CD4-positive, alpha-beta memory T cell (primary cell): ENCODE data around the gene NHERF1. TPM values are rescaled to one million over a fixed set of nuclear protein-coding genes. Genes with fewer than 3 reads are reported as not detected.

Experiments used
- CTCF ChIA-PET: fragments of 350-600 bp; sonication (Branson Sonifier 250); formaldehyde crosslinking; loops from one replicate; lab custom pipeline; 2021; ENCODE audit warnings: inconsistent platforms; ENCODE audit not compliant: partially characterized antibody; lab: Charles Lee
- POLR2A ChIA-PET: fragments of 350-600 bp; sonication (Branson Sonifier 250); formaldehyde crosslinking; loops from one replicate; lab custom pipeline; 2021; ENCODE audit not compliant: partially characterized antibody; lab: Charles Lee
- DNase-seq, 5 donors: peaks; one replicate each; pipeline versions ENCODE4 v3.0.0 to v3.0.0-alpha.2; 2020 to 2022; ENCODE audit warnings: mixed read lengths in 1 of 5
- H3K27ac ChIP-seq: one replicate; pipeline ENCODE4 v1.7.0; 2013; ENCODE audit warnings: low read depth, low read length
- H3K27me3 ChIP-seq: 2 replicates; pipeline ENCODE4 v1.7.0; 2013; ENCODE audit warnings: mild to moderate bottlenecking, low read length, moderate library complexity; ENCODE audit not compliant: insufficient read depth
- H3K36me3 ChIP-seq: 2 replicates; pipeline ENCODE4 v1.7.0; 2013; ENCODE audit warnings: mild to moderate bottlenecking, low read length, moderate library complexity; ENCODE audit not compliant: insufficient read depth
- H3K4me1 ChIP-seq: 2 replicates; pipeline ENCODE4 v1.7.0; 2013; ENCODE audit warnings: mild to moderate bottlenecking, low read length, moderate library complexity; ENCODE audit not compliant: insufficient read depth
- H3K4me3 ChIP-seq, 2 donors: one replicate each; pipeline ENCODE4 v1.7.0; 2013; ENCODE audit warnings: low read length in 2 of 2, mild to moderate bottlenecking in 1 of 2
- H3K9me3 ChIP-seq, 2 donors: one replicate each; pipeline ENCODE4 v1.7.0; 2013; ENCODE audit warnings: low read length in 2 of 2, control low read depth in 1 of 2; ENCODE audit not compliant: control insufficient read depth in 1 of 2
- H3K27ac Mint-ChIP-seq, 7 donors: one replicate each; pipeline ENCODE4 v1.8.0; 2020 to 2021; ENCODE audit warnings: mixed read lengths in 7 of 7, mild to moderate bottlenecking in 6 of 7, inconsistent platforms in 3 of 7, moderate library complexity in 3 of 7
- H3K27me3 Mint-ChIP-seq, 2 donors: one replicate each; pipeline ENCODE4 v1.8.0; 2020 to 2021; ENCODE audit warnings: mixed read lengths in 2 of 2
- H3K36me3 Mint-ChIP-seq, 2 donors: one replicate each; pipeline ENCODE4 v1.8.0; 2020 to 2021; ENCODE audit warnings: mixed read lengths in 2 of 2, inconsistent platforms in 1 of 2, mild to moderate bottlenecking in 1 of 2
- H3K4me1 Mint-ChIP-seq, 4 donors: one replicate each; pipeline ENCODE4 v1.8.0; 2020 to 2021; ENCODE audit warnings: mixed read lengths in 4 of 4, mild to moderate bottlenecking in 1 of 4
- H3K4me3 Mint-ChIP-seq, 8 donors: one replicate each; pipeline ENCODE4 v1.8.0; 2020 to 2021; ENCODE audit warnings: mixed read lengths in 8 of 8, mild to moderate bottlenecking in 7 of 8, moderate library complexity in 6 of 8, inconsistent platforms in 3 of 8
- H3K9me3 Mint-ChIP-seq, 8 donors: one replicate each; pipeline ENCODE4 v1.8.0; 2020 to 2021; ENCODE audit warnings: mixed read lengths in 8 of 8, mild to moderate bottlenecking in 5 of 8, inconsistent platforms in 3 of 8, moderate library complexity in 1 of 8
- intact Hi-C: fragments of 100-400 bp; cut with micrococcal nuclease; formaldehyde crosslinking; loops from one replicate; pipeline ENCODE4 v1.15.1; 2023
- polyA plus RNA-seq, 2 donors: library from polyadenylated mRNA; unstranded; fragments of 300-500 nt; fragmentation: Illumina TruSeq; gene quantifications; one replicate each; pipeline ENCODE4 v1.2.3, GENCODE V29; 2021
- total RNA-seq, 2 experiments: library from RNA; stranded (reverse); gene quantifications; one replicate each; pipeline ENCODE4 v1.2.3, GENCODE V29; 2021

The NHERF1 gene
- total and polyA plus RNA-seq, 4 experiments from 2014 or later, result 202 to 448 (median 267) TPM

- Histone ChIP-seq H3K27me3 (no peaks in the 10 kb centered on the region), H3K4me1 (peaks cover 68% of the 10 kb centered on the region), H3K9me3 (no peaks in the 10 kb centered on the region), H3K4me3 (no peak overlapping the region), H3K36me3 (peaks cover 44% of the 10 kb centered on the region), H3K27ac (no peak overlapping the region)
- H3K27ac Mint-ChIP-seq, result peak overlapping the region in 2 of 7 donors; percentile 79 to 93
- peak in 1 of 5 donors; percentile 2 for DNase-seq
- no peak overlapping the region for H3K4me3 Mint-ChIP-seq
- CTCF ChIA-PET, result interaction anchor here (1.1 to 9.0 kb wide), 7 partner anchors 8 to 104 kb away, joined by 3 to 74 read pairs (median 11); partner anchors contain the start of gene RAB37
- peaks cover 16 to 38% of the 10 kb centered on the region in 2 donors for H3K36me3 Mint-ChIP-seq
- POLR2A ChIA-PET, result interaction anchor here (0.9 to 20.4 kb wide), 3 partner anchors 12 to 24 kb away, joined by 4 to 489 read pairs (median 217); partner anchors contain the start of genes NAT9, NHERF1 and RAB37
- intact Hi-C loops, result no loop called here
- H3K9me3 Mint-ChIP-seq, result no peaks in the 10 kb centered on the region
- H3K4me1 Mint-ChIP-seq, result peaks cover 33 to 68% (median 46%) of the 10 kb centered on the region in 4 donors
- H3K27me3 Mint-ChIP-seq, result no peaks in the 10 kb centered on the region
Measured at GRCh38 chr17:74761931-74762330, 13.5 kb downstream of the NHERF1 start.

DNA sequence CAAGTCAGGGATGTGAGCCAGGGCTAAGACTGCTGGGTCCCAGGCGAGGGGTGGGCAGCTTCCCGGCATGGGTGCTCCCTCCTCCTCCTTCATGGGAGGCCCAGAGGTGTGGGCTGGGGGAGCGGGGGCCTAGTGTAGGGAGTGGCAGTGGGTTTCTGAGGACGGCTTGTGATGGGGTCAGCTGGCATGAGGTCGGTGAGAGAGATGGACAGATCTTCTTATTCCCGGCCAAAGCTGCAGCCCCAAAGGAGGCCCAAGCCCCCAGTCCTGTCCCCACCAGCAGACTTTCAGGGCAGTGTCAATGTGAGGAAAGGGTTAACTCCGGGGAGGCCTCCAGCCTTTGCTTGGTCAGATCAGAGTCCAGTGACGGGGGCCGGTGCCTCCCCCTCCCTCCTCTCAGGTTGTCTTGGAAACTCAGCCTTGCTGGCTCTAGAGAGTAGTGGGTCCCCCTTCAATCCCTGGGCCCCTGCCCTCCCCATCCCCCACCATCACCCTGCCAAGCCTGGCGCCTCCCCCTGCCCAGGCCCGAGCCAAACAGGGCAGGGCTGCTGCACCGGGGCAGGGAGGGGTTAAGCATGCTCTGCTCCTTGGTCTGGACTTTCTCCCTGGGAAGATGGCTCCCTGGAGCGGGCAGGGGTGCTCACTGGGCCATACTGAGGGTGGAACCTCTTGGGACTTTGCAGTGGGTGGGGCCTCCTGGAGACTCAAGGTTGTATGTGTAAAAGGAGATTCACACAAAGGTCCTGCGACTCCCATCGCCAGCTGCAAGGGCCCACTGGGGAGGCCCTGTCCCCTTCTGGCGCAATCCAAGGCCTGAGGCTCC is 15.3 kb downstream of the NHERF1 start:
- peaks cover 49% of the 10 kb centered on the region for H3K4me1 ChIP-seq
- DNase-seq, result peak in 1 of 5 donors; percentile 9
- H3K27ac ChIP-seq, result no peak overlapping the region
- Mint-ChIP-seq H3K27ac (peak overlapping the region in 2 of 7 donors; percentile 9 to 74), H3K4me1 (peaks cover 26 to 59% (median 37%) of the 10 kb centered on the region in 4 donors), H3K36me3 (peaks cover 22 to 47% of the 10 kb centered on the region in 2 donors), H3K9me3 (no peaks in the 10 kb centered on the region), H3K27me3 (no peaks in the 10 kb centered on the region), H3K4me3 (no peak overlapping the region)
- ChIA-PET POLR2A (interaction anchor here (1.8 to 20.4 kb wide), 3 partner anchors 10 to 22 kb away, joined by 5 to 489 read pairs (median 217); partner anchors contain the start of genes NAT9 and NHERF1), CTCF (interaction anchor here (0.7 to 1.6 kb wide), 4 partner anchors 21 to 106 kb away, joined by 3 to 7 read pairs (median 4); no protein-coding TSS in a partner anchor)
- intact Hi-C loops, result no loop called here
- peaks cover 54% of the 10 kb centered on the region for H3K36me3 ChIP-seq
- no peaks in the 10 kb centered on the region for H3K9me3 ChIP-seq
- H3K4me3 ChIP-seq, result no peak overlapping the region
- no peaks in the 10 kb centered on the region for H3K27me3 ChIP-seq

DNA sequence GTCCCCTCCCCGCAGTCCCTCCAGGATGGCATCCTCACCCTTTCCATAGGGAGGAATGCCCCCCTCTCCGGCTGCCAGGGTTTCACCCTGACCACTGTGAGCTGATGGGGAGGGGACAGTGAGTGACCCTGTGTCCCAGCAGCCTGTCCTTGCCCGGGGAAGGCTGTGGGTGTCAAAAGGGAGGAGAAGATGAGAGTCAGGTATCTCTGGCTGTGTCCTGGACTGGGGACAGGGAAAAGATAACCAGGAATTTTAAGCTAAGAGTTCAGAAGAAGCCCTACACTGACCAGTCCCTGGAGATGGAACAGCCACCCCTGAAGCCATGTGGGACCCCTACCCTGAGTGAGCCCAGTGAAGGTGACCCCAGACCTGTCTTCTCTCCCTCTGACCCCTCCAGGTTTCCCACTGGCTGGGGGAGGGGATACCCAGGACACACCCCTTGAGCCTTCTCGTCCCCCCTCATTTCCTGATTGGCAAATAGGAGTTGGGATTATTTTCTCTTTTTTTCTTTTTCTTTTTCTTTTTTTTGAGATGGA is 16.4 kb downstream of the NHERF1 start:
- CTCF ChIA-PET, result interaction anchor here (0.7 to 1.2 kb wide), 4 partner anchors 15 to 107 kb away, joined by 3 to 7 read pairs (median 4); no protein-coding TSS in a partner anchor
- intact Hi-C loops, result no loop called here
- POLR2A ChIA-PET, result interaction anchor here (1.0 to 8.0 kb wide), 4 partner anchors 11 to 23 kb away, joined by 3 to 217 read pairs (median 6); partner anchors contain the start of genes NAT9 and NHERF1
- H3K4me1 Mint-ChIP-seq, result peaks cover 19 to 56% (median 33%) of the 10 kb centered on the region in 4 donors
- H3K4me3 Mint-ChIP-seq, result no peak overlapping the region
- Histone ChIP-seq H3K9me3 (no peaks in the 10 kb centered on the region), H3K27me3 (no peaks in the 10 kb centered on the region), H3K36me3 (peaks cover 62% of the 10 kb centered on the region), H3K4me1 (peaks cover 44% of the 10 kb centered on the region), H3K4me3 (no peak overlapping the region), H3K27ac (no peak overlapping the region)
- peak overlapping the region in 4 of 7 donors; percentile 17 to 82 (median 52) for H3K27ac Mint-ChIP-seq
- peaks cover 25 to 47% of the 10 kb centered on the region in 2 donors for H3K36me3 Mint-ChIP-seq
- H3K27me3 Mint-ChIP-seq, result no peaks in the 10 kb centered on the region
- DNase-seq, result peak in 1 of 5 donors; percentile 10
- H3K9me3 Mint-ChIP-seq, result peaks cover 0 to 2% (median 0%) of the 10 kb centered on the region in 8 donors

DNA sequence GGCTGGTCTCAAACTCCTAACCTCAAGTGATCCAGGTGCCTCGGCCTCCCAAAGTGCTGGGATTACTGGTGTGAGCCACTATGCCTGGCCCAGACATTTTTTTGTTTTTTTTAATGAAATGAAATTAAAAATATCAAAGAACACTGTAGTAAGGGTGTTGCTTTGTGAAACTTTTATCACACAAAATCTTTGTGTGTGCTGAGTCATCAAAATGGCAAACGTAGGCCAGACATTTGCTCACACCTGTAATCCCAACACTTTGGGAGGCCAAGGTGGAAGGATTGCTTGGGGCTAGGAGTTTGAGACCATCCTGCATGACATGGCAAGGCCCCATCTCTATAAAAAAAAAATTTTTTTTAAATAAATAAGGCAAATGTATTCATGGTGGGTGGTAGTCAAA is 18.0 kb downstream of the NHERF1 start:
- Histone ChIP-seq H3K27ac (no peak overlapping the region), H3K36me3 (peaks cover 72% of the 10 kb centered on the region), H3K9me3 (no peaks in the 10 kb centered on the region), H3K27me3 (no peaks in the 10 kb centered on the region), H3K4me1 (peaks cover 38% of the 10 kb centered on the region), H3K4me3 (no peak overlapping the region)
- Mint-ChIP-seq H3K36me3 (peaks cover 28 to 57% of the 10 kb centered on the region in 2 donors), H3K4me1 (peaks cover 17 to 53% (median 31%) of the 10 kb centered on the region in 4 donors), H3K27ac (peak overlapping the region in 3 of 7 donors; percentile 47 to 64 (median 52)), H3K4me3 (no peak overlapping the region), H3K27me3 (no peaks in the 10 kb centered on the region), H3K9me3 (peaks cover 0 to 2% (median 0%) of the 10 kb centered on the region in 8 donors)
- ChIA-PET POLR2A (interaction anchor here (1.1 to 17.0 kb wide), 4 partner anchors 10 to 107 kb away, joined by 3 to 489 read pairs (median 6); partner anchors contain the start of genes FDXR, NAT9 and NHERF1), CTCF (interaction anchor here (0.9 to 2.8 kb wide), 4 partner anchors 13 to 24 kb away, joined by 3 to 19 read pairs (median 5); no protein-coding TSS in a partner anchor)
- intact Hi-C loops, result no loop called here
- peak in 1 of 5 donors; percentile 7 for DNase-seq

DNA sequence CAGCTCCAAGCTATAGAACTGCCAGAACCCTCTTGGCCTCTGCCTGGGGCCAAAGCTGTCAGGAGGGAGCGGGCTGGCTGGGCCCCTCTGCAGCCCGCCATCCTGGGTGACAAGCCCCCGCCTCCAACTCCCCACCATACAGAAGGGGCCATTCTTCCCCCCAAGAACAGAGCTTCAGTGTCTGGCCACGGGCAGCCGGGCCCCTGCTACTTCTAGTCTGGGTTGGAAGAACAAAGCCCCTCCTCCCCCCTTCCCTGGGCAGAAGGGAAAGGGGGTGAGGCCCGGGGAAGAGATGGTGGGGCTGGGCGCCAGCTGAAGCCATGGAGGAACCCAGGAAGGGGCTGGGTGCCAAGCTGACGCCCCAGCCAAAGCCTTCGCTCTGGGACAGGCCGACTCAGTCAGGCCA is 18.7 kb downstream of the NHERF1 start:
- H3K4me3 ChIP-seq, result no peak overlapping the region
- POLR2A ChIA-PET, result interaction anchor here (1.1 to 17.0 kb wide), 4 partner anchors 9 to 106 kb away, joined by 3 to 489 read pairs (median 4); partner anchors contain the start of genes FDXR, NAT9 and NHERF1
- H3K36me3 ChIP-seq, result peaks cover 78% of the 10 kb centered on the region
- Mint-ChIP-seq H3K4me3 (no peak overlapping the region), H3K9me3 (peaks cover 0 to 2% (median 0%) of the 10 kb centered on the region in 8 donors), H3K36me3 (peaks cover 28 to 62% of the 10 kb centered on the region in 2 donors), H3K27ac (peak overlapping the region in 2 of 7 donors; percentile 64 to 81), H3K4me1 (peaks cover 16 to 50% (median 29%) of the 10 kb centered on the region in 4 donors), H3K27me3 (no peaks in the 10 kb centered on the region)
- no peaks in the 10 kb centered on the region for H3K9me3 ChIP-seq
- CTCF ChIA-PET, result interaction anchor here (0.8 to 2.8 kb wide), 6 partner anchors 12 to 110 kb away, joined by 3 to 19 read pairs (median 4); no protein-coding TSS in a partner anchor
- peak in 1 of 5 donors; percentile 28 for DNase-seq
- intact Hi-C loops, result no loop called here
- no peak overlapping the region for H3K27ac ChIP-seq
- peaks cover 31% of the 10 kb centered on the region for H3K4me1 ChIP-seq
- no peaks in the 10 kb centered on the region for H3K27me3 ChIP-seq

DNA sequence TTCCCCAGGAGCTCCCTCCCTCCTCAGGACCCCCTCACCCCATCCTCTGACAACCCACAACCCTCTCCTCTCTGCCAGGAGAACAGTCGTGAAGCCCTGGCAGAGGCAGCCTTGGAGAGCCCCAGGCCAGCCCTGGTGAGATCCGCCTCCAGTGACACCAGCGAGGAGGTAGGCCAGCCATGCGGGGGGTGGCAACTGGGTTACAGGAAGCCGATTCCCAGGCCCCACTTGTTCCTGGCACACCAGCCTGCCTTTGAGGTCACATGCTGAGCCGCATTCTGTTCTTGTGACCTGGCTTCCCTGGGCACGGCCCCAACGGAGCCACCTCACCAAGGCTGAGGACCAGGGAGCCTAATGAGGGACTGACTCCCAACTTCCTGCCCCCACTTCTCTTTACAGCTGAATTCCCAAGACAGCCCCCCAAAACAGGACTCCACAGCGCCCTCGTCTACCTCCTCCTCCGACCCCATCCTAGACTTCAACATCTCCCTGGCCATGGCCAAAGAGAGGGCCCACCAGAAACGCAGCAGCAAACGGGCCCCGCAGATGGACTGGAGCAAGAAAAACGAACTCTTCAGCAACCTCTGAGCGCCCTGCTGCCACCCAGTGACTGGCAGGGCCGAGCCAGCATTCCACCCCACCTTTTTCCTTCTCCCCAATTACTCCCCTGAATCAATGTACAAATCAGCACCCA is 19.8 kb downstream of the NHERF1 start:
- H3K4me1 ChIP-seq, result peaks cover 23% of the 10 kb centered on the region
- no peak overlapping the region for H3K4me3 Mint-ChIP-seq
- H3K27ac ChIP-seq, result no peak overlapping the region

More for the DNA sequence above, 19.8 kb downstream of the NHERF1 start:
- H3K9me3 Mint-ChIP-seq, result peaks cover 0 to 2% (median 0%) of the 10 kb centered on the region in 8 donors
- CTCF ChIA-PET, result interaction anchor here (0.8 to 2.8 kb wide), 6 partner anchors 9 to 111 kb away, joined by 3 to 19 read pairs (median 4); no protein-coding TSS in a partner anchor
- H3K27me3 ChIP-seq, result no peaks in the 10 kb centered on the region
- no peaks in the 10 kb centered on the region for H3K9me3 ChIP-seq
- POLR2A ChIA-PET, result interaction anchor here (13.7 to 17.0 kb wide), 2 partner anchors 14 to 30 kb away, joined by 195 to 489 read pairs; partner anchors contain the start of genes NHERF1 and RAB37
- peak in 1 of 5 donors; percentile 9 for DNase-seq
- no peaks in the 10 kb centered on the region for H3K27me3 Mint-ChIP-seq
- peaks cover 87% of the 10 kb centered on the region for H3K36me3 ChIP-seq
- H3K4me3 ChIP-seq, result no peak overlapping the region
- H3K4me1 Mint-ChIP-seq, result peaks cover 16 to 54% (median 29%) of the 10 kb centered on the region in 4 donors
- H3K27ac Mint-ChIP-seq, result peak overlapping the region; percentile 48 to 86 (median 77)
- intact Hi-C loops, result no loop called here
- H3K36me3 Mint-ChIP-seq, result peaks cover 31 to 67% of the 10 kb centered on the region in 2 donors
